ENCODE results near the gene DCP1A. TPM values are rescaled to one million over a fixed set of nuclear protein-coding genes. Genes with fewer than 3 reads are reported as not detected.

The DCP1A gene
- total RNA-seq, result 30.7 TPM

DNA sequence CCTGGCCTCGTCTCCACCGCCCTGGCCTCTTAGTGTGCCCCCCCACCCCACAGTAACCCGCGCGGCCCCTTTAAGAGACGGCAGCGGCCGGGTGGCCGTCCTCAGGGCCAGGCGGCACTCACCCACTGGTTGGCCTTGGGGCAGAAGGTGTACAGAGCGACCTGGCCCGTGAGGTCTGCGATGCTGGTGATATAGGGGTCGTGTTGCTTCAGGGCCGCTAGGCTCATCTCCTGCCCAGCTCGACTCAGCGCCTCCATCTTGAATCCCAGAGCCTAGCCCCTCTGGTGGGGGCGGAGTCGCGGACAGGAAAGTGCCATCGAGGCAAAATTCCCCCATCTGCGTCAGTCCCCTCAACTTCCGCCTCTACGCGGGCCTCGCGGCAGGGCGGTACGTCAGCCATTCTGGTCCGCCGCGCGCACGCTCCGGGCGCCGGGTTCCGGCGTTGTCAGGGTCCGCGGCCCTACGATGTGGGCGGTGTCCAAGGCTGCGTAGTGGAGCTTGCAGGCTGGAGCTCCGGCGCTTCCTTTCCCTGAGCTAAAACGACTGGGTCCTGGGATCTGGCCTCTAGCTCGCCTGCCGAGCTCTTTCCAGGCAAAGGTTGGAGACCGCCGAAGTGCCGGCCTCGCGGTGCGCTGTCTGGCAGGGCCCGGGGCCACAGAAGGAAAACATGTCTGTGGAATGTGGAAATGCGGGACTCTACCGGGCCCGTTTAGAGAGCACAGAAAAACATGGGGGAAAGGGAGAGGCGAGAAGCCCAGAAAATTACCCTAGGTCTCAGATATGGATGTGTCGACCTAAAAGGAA, at the start of gene DCP1A:
Gene DCP1A (minus strand): TSS at position 283 of the 804 bp plus-strand sequence. CDS start 26 bp downstream, at position 257.

DNA sequence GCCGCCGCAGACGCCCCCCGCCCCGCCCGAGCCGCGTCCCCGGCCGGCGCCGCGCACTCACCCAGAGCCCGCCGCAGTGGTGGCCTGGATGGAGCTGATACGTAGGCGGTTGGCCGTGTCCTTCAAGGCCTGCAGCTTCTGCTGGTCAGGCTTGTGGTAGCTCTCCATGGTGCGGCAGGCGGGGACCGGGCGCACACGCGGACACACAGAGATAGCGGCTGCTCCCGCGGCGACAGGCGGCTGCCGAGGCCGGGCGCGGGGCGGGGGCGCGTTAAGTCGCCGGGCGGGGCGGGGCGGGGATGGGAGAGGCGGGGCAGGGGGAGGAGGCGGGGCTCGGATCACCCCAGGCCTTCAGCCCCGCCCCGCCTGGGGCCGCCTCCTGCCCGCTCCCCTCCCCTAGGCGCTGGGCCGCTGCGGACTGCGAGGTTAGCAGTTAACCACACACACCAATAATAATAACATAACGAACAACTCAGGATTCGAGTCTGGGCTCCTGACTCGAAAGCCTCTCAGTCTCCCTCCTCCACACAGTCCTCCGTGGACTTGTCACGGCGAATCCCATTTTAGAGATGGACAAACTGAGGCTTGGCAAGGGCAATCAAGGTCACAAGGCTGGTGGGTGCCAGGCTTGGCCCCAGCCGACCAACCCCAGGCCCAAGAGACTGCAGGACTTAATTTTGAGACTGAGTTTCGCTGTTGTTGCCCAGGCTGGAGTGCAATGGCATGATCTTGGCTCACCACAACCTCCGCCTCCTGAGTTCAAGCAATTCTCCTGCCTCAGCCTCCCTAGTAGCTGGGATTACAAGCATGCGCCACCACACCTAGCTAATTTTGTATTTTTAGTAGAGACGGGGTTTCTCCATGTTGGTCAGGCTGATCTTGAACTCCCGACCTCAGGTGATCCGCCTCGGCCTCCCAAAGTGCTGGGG, 91.3 kb downstream of the DCP1A start, which contains the start of gene TKT:
Gene TKT (minus strand): TSS at position 248 of the 929 bp plus-strand sequence. CDS start 80 bp downstream, at position 168.

Small RNA genes lying within 50 kb of the gene (small RNA-seq; reads per million reads assigned to genes)
- gene RF00019 (ENCODE audit: low replicate concordance) (not detected), gene RF00212 (ENCODE audit: low replicate concordance) (not detected), gene RF00568 (ENCODE audit: low replicate concordance) (not detected)

Other genes with a start within 250 kb of the DCP1A start
- gene RFT1, start 217.1 kb downstream of the DCP1A start, total RNA-seq, result 14.8 TPM
- 11.7 TPM for gene PRKCD, start 186.3 kb downstream of the DCP1A start, total RNA-seq
- 194 TPM for gene TKT, start 91.5 kb downstream of the DCP1A start, total RNA-seq
- gene CACNA1D, start 147.1 kb upstream of the DCP1A start, total RNA-seq, result 47.9 TPM